ENCODE results near the gene CIDEB.

The CIDEB gene

GRCh38 chr14:24311837-24312615, 4.2 kb upstream of the CIDEB start:
- no peak for DNase-seq

GRCh38 chr14:24310646-24311604, 3.1 kb upstream of the CIDEB start, which contains the start of gene LTB4R:
TSS of gene LTB4R (plus strand) at chr14:24311502. CDS start at chr14:24315652, 4,150 bp downstream.
- DNase-seq, result peak; percentile 85

- no peak for DNase-seq
Observed at GRCh38 chr14:24310265-24310645, 2.5 kb upstream of the CIDEB start.

- peak; percentile 19 for DNase-seq
Observed at GRCh38 chr14:24309538-24310264, 1.9 kb upstream of the CIDEB start, which contains the start of gene LTB4R2. TSS of gene LTB4R2 (plus strand) at chr14:24310140. CDS start at chr14:24310665, 525 bp downstream.

GRCh38 chr14:24308342-24309124, 756 bp upstream of the CIDEB start:
- no peak for DNase-seq

GRCh38 chr14:24307156-24307574, 612 bp downstream of the CIDEB start:
- peak; percentile 13 for DNase-seq

GRCh38 chr14:24304019-24304387, 3.8 kb downstream of the CIDEB start:
- DNase-seq, result no peak

GRCh38 chr14:24300326-24300980, 7.3 kb downstream of the CIDEB start:
- DNase-seq, result no peak

- DNase-seq, result peak; percentile 92
Observed at GRCh38 chr14:24299255-24300191, 8.3 kb downstream of the CIDEB start, which contains the start of the genes DHRS1 and NOP9. TSS of gene DHRS1 (minus strand) at chr14:24299780. CDS start at chr14:24299106, 674 bp downstream. TSS of gene NOP9 (plus strand) at chr14:24299850. CDS start at chr14:24299955, 105 bp downstream.

- DNase-seq, result no peak
Observed at GRCh38 chr14:24298892-24299254, 8.9 kb downstream of the CIDEB start.

GRCh38 chr14:24297190-24297964, 10.4 kb downstream of the CIDEB start:
- DNase-seq, result no peak

GRCh38 chr14:24296341-24297157, 11.2 kb downstream of the CIDEB start:
- peak; percentile 73 for DNase-seq

GRCh38 chr14:24293525-24293924, 14.3 kb downstream of the CIDEB start:
- no peak for DNase-seq

GRCh38 chr14:24292118-24292807, 15.5 kb downstream of the CIDEB start:
- DNase-seq, result no peak

GRCh38 chr14:24291446-24292117, 16.2 kb downstream of the CIDEB start:
- DNase-seq, result no peak

GRCh38 chr14:24290746-24291145, 17.0 kb downstream of the CIDEB start:
- no peak for DNase-seq

- DNase-seq, result no peak
Observed at GRCh38 chr14:24289649-24290280, 18.0 kb downstream of the CIDEB start.

Data from right hindlimb (tissue), 1 donor.